GM12892 (cell line): Measurements from ENCODE around the gene ZNF652.

Source experiments
- POLR2A ChIP-seq: IDR thresholded peaks from 2 replicates; pipeline ENCODE4 v1.6.1; 2011; ENCODE audit warnings: low read depth, low read length, control low read depth
- POLR2AphosphoS5 ChIP-seq: IDR thresholded peaks from 2 replicates; pipeline ENCODE4 v1.6.1; 2011; ENCODE audit warnings: low read depth, low read length, control low read depth
- TAF1 ChIP-seq: IDR thresholded peaks from 2 replicates; pipeline ENCODE4 v1.6.1; 2011; ENCODE audit warnings: low read depth, mild to moderate bottlenecking, control low read depth, low read length, borderline replicate concordance

GRCh38 chr17:49390548-49391324 lies 28.7 kb upstream of the ZNF652 start:
- peak; percentile 65; the same call in 1 of the 2 replicates for TF ChIP-seq POLR2A
- peak; percentile 18; the same call in 1 of the 2 replicates for TF ChIP-seq TAF1
- TF ChIP-seq POLR2AphosphoS5 = no peak; the same call in 1 of the 2 replicates
